ENCODE results near the gene ABCC8. TPM values are rescaled to one million over a fixed set of nuclear protein-coding genes. Genes with fewer than 3 reads are reported as not detected.

The ABCC8 gene
- polyA plus RNA-seq, 4 donors, result 0.81 to 11.2 (median 3.6) TPM

- H3K27ac ChIP-seq (ENCODE audit: low read depth in 1 of 3, low read length in 2 of 3), result no peak overlapping the region
- no peak for FAIRE-seq
- no peak overlapping the region for H3K4me3 ChIP-seq (ENCODE audit: low read depth in 1 of 3, low read length in 3 of 3)
- no peaks in the 10 kb centered on the region for H3K27me3 ChIP-seq (ENCODE audit: control insufficient read depth in 3 of 3, insufficient read depth in 3 of 3, low read length in 3 of 3)
- 54 to 77% (median 58%) methylated on average over 4 of the region's 4 CpGs for WGBS, 3 donors
- peaks cover 0 to 8% (median 0%) of the 10 kb centered on the region in 3 donors for H3K4me1 ChIP-seq (ENCODE audit: control insufficient read depth in 3 of 3, insufficient read depth in 2 of 3, low read depth in 1 of 3, low read length in 2 of 3)
- DNase-seq, result no peak
- H3K9me3 ChIP-seq (ENCODE audit: control insufficient read depth in 2 of 2, insufficient read depth in 1 of 2, low read depth in 1 of 2, low read length in 1 of 2), result no peaks in the 10 kb centered on the region
- H3K36me3 ChIP-seq (ENCODE audit: control insufficient read depth in 3 of 3, insufficient read depth in 2 of 3, low read depth in 1 of 3, low read length in 3 of 3), result peaks cover 0 to 78% (median 1%) of the 10 kb centered on the region in 3 donors
Observed at GRCh38 chr11:17510507-17511206, 34.0 kb upstream of the ABCC8 start.

GRCh38 chr11:17508791-17509190, 32.1 kb upstream of the ABCC8 start:
- no peak for DNase-seq
- H3K4me3 ChIP-seq (ENCODE audit: low read depth in 1 of 3, low read length in 3 of 3), result no peak overlapping the region
- peaks cover 0 to 8% (median 0%) of the 10 kb centered on the region in 3 donors for H3K4me1 ChIP-seq (ENCODE audit: control insufficient read depth in 3 of 3, insufficient read depth in 2 of 3, low read depth in 1 of 3, low read length in 2 of 3)
- no peaks in the 10 kb centered on the region for H3K27me3 ChIP-seq (ENCODE audit: control insufficient read depth in 3 of 3, insufficient read depth in 3 of 3, low read length in 3 of 3)
- no peak overlapping the region for H3K27ac ChIP-seq (ENCODE audit: low read depth in 1 of 3, low read length in 2 of 3)
- no peaks in the 10 kb centered on the region for H3K9me3 ChIP-seq (ENCODE audit: control insufficient read depth in 2 of 2, insufficient read depth in 1 of 2, low read depth in 1 of 2, low read length in 1 of 2)
- 43 to 54% (median 53%) methylated on average over 3 of the region's 3 CpGs for WGBS, 3 donors
- peaks cover 0 to 82% (median 0%) of the 10 kb centered on the region in 3 donors for H3K36me3 ChIP-seq (ENCODE audit: control insufficient read depth in 3 of 3, insufficient read depth in 2 of 3, low read depth in 1 of 3, low read length in 3 of 3)
- no peak for FAIRE-seq

- peaks cover 0 to 8% (median 0%) of the 10 kb centered on the region in 3 donors for H3K4me1 ChIP-seq (ENCODE audit: control insufficient read depth in 3 of 3, insufficient read depth in 2 of 3, low read depth in 1 of 3, low read length in 2 of 3)
- H3K4me3 ChIP-seq (ENCODE audit: low read depth in 1 of 3, low read length in 3 of 3), result no peak overlapping the region
- peaks cover 0 to 83% (median 0%) of the 10 kb centered on the region in 3 donors for H3K36me3 ChIP-seq (ENCODE audit: control insufficient read depth in 3 of 3, insufficient read depth in 2 of 3, low read depth in 1 of 3, low read length in 3 of 3)
- no peak for FAIRE-seq
- no peak for DNase-seq
- no peaks in the 10 kb centered on the region for H3K9me3 ChIP-seq (ENCODE audit: control insufficient read depth in 2 of 2, insufficient read depth in 1 of 2, low read depth in 1 of 2, low read length in 1 of 2)
- no peak overlapping the region for H3K27ac ChIP-seq (ENCODE audit: low read depth in 1 of 3, low read length in 2 of 3)
- H3K27me3 ChIP-seq (ENCODE audit: control insufficient read depth in 3 of 3, insufficient read depth in 3 of 3, low read length in 3 of 3), result no peaks in the 10 kb centered on the region
- WGBS, 3 donors, result 62 to 74% (median 70%) methylated on average over 3 of the region's 3 CpGs
Observed at GRCh38 chr11:17508306-17508705, 31.7 kb upstream of the ABCC8 start.

- no peak overlapping the region for H3K27ac ChIP-seq (ENCODE audit: low read depth in 1 of 3, low read length in 2 of 3)
- H3K4me1 ChIP-seq (ENCODE audit: control insufficient read depth in 3 of 3, insufficient read depth in 2 of 3, low read depth in 1 of 3, low read length in 2 of 3), result peaks cover 0 to 8% (median 0%) of the 10 kb centered on the region in 3 donors
- H3K27me3 ChIP-seq (ENCODE audit: control insufficient read depth in 3 of 3, insufficient read depth in 3 of 3, low read length in 3 of 3), result no peaks in the 10 kb centered on the region
- peaks cover 0 to 84% (median 0%) of the 10 kb centered on the region in 3 donors for H3K36me3 ChIP-seq (ENCODE audit: control insufficient read depth in 3 of 3, insufficient read depth in 2 of 3, low read depth in 1 of 3, low read length in 3 of 3)
- DNase-seq (no peak), FAIRE-seq (no peak)
- 89 to 96% (median 94%) methylated on average over 2 of the region's 2 CpGs for WGBS, 3 donors
- no peaks in the 10 kb centered on the region for H3K9me3 ChIP-seq (ENCODE audit: control insufficient read depth in 2 of 2, insufficient read depth in 1 of 2, low read depth in 1 of 2, low read length in 1 of 2)
- H3K4me3 ChIP-seq (ENCODE audit: low read depth in 1 of 3, low read length in 3 of 3), result no peak overlapping the region
Observed at GRCh38 chr11:17507773-17508172, 31.1 kb upstream of the ABCC8 start.

- no peak for DNase-seq
- FAIRE-seq, result no peak
- WGBS, 3 donors, result 67 to 79% (median 76%) methylated on average over 3 of the region's 3 CpGs
Observed at GRCh38 chr11:17506942-17507341, 30.3 kb upstream of the ABCC8 start.

GRCh38 chr11:17506314-17506713, 29.7 kb upstream of the ABCC8 start:
- DNase-seq, result no peak
- WGBS, 3 donors, result 84 to 90% (median 89%) methylated on average over 6 of the region's 6 CpGs
- H3K36me3 ChIP-seq (ENCODE audit: control insufficient read depth in 3 of 3, insufficient read depth in 2 of 3, low read depth in 1 of 3, low read length in 3 of 3), result peaks cover 0 to 85% (median 0%) of the 10 kb centered on the region in 3 donors

More at GRCh38 chr11:17506942-17507341, 30.3 kb upstream of the ABCC8 start:
- Histone ChIP-seq H3K9me3 (ENCODE audit: control insufficient read depth in 2 of 2, insufficient read depth in 1 of 2, low read depth in 1 of 2, low read length in 1 of 2) (no peaks in the 10 kb centered on the region), H3K4me3 (ENCODE audit: low read depth in 1 of 3, low read length in 3 of 3) (no peak overlapping the region), H3K36me3 (ENCODE audit: control insufficient read depth in 3 of 3, insufficient read depth in 2 of 3, low read depth in 1 of 3, low read length in 3 of 3) (peaks cover 0 to 85% (median 0%) of the 10 kb centered on the region in 3 donors), H3K4me1 (ENCODE audit: control insufficient read depth in 3 of 3, insufficient read depth in 2 of 3, low read depth in 1 of 3, low read length in 2 of 3) (peaks cover 0 to 8% (median 0%) of the 10 kb centered on the region in 3 donors), H3K27me3 (ENCODE audit: control insufficient read depth in 3 of 3, insufficient read depth in 3 of 3, low read length in 3 of 3) (no peaks in the 10 kb centered on the region), H3K27ac (ENCODE audit: low read depth in 1 of 3, low read length in 2 of 3) (no peak overlapping the region)

GRCh38 chr11:17505146-17505545, 28.5 kb upstream of the ABCC8 start:
- no peak for FAIRE-seq
- no peak for DNase-seq
- peaks cover 0 to 8% (median 0%) of the 10 kb centered on the region in 3 donors for H3K4me1 ChIP-seq (ENCODE audit: control insufficient read depth in 3 of 3, insufficient read depth in 2 of 3, low read depth in 1 of 3, low read length in 2 of 3)
- no peak overlapping the region for H3K4me3 ChIP-seq (ENCODE audit: low read depth in 1 of 3, low read length in 3 of 3)
- no peaks in the 10 kb centered on the region for H3K27me3 ChIP-seq (ENCODE audit: control insufficient read depth in 3 of 3, insufficient read depth in 3 of 3, low read length in 3 of 3)
- 75 to 81% (median 80%) methylated on average over 4 of the region's 4 CpGs for WGBS, 3 donors
- peaks cover 0 to 90% (median 0%) of the 10 kb centered on the region in 3 donors for H3K36me3 ChIP-seq (ENCODE audit: control insufficient read depth in 3 of 3, insufficient read depth in 2 of 3, low read depth in 1 of 3, low read length in 3 of 3)
- H3K27ac ChIP-seq (ENCODE audit: low read depth in 1 of 3, low read length in 2 of 3), result no peak overlapping the region
- no peaks in the 10 kb centered on the region for H3K9me3 ChIP-seq (ENCODE audit: control insufficient read depth in 2 of 2, insufficient read depth in 1 of 2, low read depth in 1 of 2, low read length in 1 of 2)

More at GRCh38 chr11:17506314-17506713, 29.7 kb upstream of the ABCC8 start:
- no peak overlapping the region for H3K4me3 ChIP-seq (ENCODE audit: low read depth in 1 of 3, low read length in 3 of 3)
- H3K9me3 ChIP-seq (ENCODE audit: control insufficient read depth in 2 of 2, insufficient read depth in 1 of 2, low read depth in 1 of 2, low read length in 1 of 2), result no peaks in the 10 kb centered on the region
- no peak overlapping the region for H3K27ac ChIP-seq (ENCODE audit: low read depth in 1 of 3, low read length in 2 of 3)
- no peak for FAIRE-seq
- no peaks in the 10 kb centered on the region for H3K27me3 ChIP-seq (ENCODE audit: control insufficient read depth in 3 of 3, insufficient read depth in 3 of 3, low read length in 3 of 3)
- H3K4me1 ChIP-seq (ENCODE audit: control insufficient read depth in 3 of 3, insufficient read depth in 2 of 3, low read depth in 1 of 3, low read length in 2 of 3), result peaks cover 0 to 8% (median 0%) of the 10 kb centered on the region in 3 donors

- WGBS, 3 donors, result 36 to 47% (median 42%) methylated on average over 9 of the region's 9 CpGs
- no peak overlapping the region for H3K27ac ChIP-seq (ENCODE audit: low read depth in 1 of 3, low read length in 2 of 3)
- peaks cover 0 to 4% (median 0%) of the 10 kb centered on the region in 3 donors for H3K4me1 ChIP-seq (ENCODE audit: control insufficient read depth in 3 of 3, insufficient read depth in 2 of 3, low read depth in 1 of 3, low read length in 2 of 3)
- FAIRE-seq (no peak), DNase-seq (peak; percentile 60 to 68)
- H3K27me3 ChIP-seq (ENCODE audit: control insufficient read depth in 3 of 3, insufficient read depth in 3 of 3, low read length in 3 of 3), result no peaks in the 10 kb centered on the region
- no peaks in the 10 kb centered on the region for H3K9me3 ChIP-seq (ENCODE audit: control insufficient read depth in 2 of 2, insufficient read depth in 1 of 2, low read depth in 1 of 2, low read length in 1 of 2)
- no peak overlapping the region for H3K4me3 ChIP-seq (ENCODE audit: low read depth in 1 of 3, low read length in 3 of 3)
- H3K36me3 ChIP-seq (ENCODE audit: control insufficient read depth in 3 of 3, insufficient read depth in 2 of 3, low read depth in 1 of 3, low read length in 3 of 3), result peaks cover 0 to 90% (median 0%) of the 10 kb centered on the region in 3 donors
Observed at GRCh38 chr11:17504330-17505107, 27.9 kb upstream of the ABCC8 start.

All from small intestine (tissue), 7 donors.